ENCODE measurements around the gene NRAS.
A peak's percentile ranks its signal among the peaks of the same experiment; 100 is the strongest.

Gene NRAS

GRCh38 chr1:114728553-114728952 lies 12.0 kb upstream of the NRAS start:
- DNase-seq (ENCODE audit: low spot score), result no peak

GRCh38 chr1:114725230-114725629 lies 8.7 kb upstream of the NRAS start:
- DNase-seq (ENCODE audit: low spot score), result no peak

- DNase-seq (ENCODE audit: low spot score), result no peak
Observed at GRCh38 chr1:114723915-114724314, 7.3 kb upstream of the NRAS start.

- DNase-seq (ENCODE audit: low spot score), result no peak
Observed at GRCh38 chr1:114723457-114723856, 6.9 kb upstream of the NRAS start.

- no peak for DNase-seq (ENCODE audit: low spot score)
Observed at GRCh38 chr1:114720492-114720891, 3.9 kb upstream of the NRAS start.

GRCh38 chr1:114719424-114719787 lies 2.8 kb upstream of the NRAS start:
- DNase-seq (ENCODE audit: low spot score), result no peak

- DNase-seq (ENCODE audit: low spot score), result no peak
Observed at GRCh38 chr1:114718661-114719423, 2.3 kb upstream of the NRAS start.

- DNase-seq (ENCODE audit: low spot score), result peak; percentile 4
Observed at GRCh38 chr1:114715952-114716303, 643 bp downstream of the NRAS start.

- no peak for DNase-seq (ENCODE audit: low spot score)
Observed at GRCh38 chr1:114712977-114713376, 3.6 kb downstream of the NRAS start.

- no peak for DNase-seq (ENCODE audit: low spot score)
Observed at GRCh38 chr1:114710360-114710759, 6.2 kb downstream of the NRAS start.

GRCh38 chr1:114707604-114708003 lies 9.0 kb downstream of the NRAS start:
- DNase-seq (ENCODE audit: low spot score), result no peak

- no peak for DNase-seq (ENCODE audit: low spot score)
Observed at GRCh38 chr1:114703242-114703641, 13.3 kb downstream of the NRAS start.

- no peak for DNase-seq (ENCODE audit: low spot score)
Observed at GRCh38 chr1:114702737-114703136, 13.8 kb downstream of the NRAS start.

GRCh38 chr1:114701931-114702330 lies 14.6 kb downstream of the NRAS start:
- DNase-seq (ENCODE audit: low spot score), result no peak

GRCh38 chr1:114700036-114700600 lies 16.5 kb downstream of the NRAS start:
- no peak for DNase-seq (ENCODE audit: low spot score)

GRCh38 chr1:114696810-114697209 lies 19.8 kb downstream of the NRAS start:
- DNase-seq (ENCODE audit: low spot score), result no peak

- DNase-seq (ENCODE audit: low spot score), result no peak
Observed at GRCh38 chr1:114695430-114696058, 21.0 kb downstream of the NRAS start, which contains the start of gene AMPD1. Gene AMPD1 (minus strand): TSS chr1:114695546. CDS start chr1:114695471, 75 bp downstream.

- no peak for DNase-seq (ENCODE audit: low spot score)
Observed at GRCh38 chr1:114694540-114695310, 21.8 kb downstream of the NRAS start.

- DNase-seq (ENCODE audit: low spot score), result no peak
Observed at GRCh38 chr1:114692947-114693346, 23.6 kb downstream of the NRAS start.

- DNase-seq (ENCODE audit: low spot score), result no peak
Observed at GRCh38 chr1:114691061-114691460, 25.5 kb downstream of the NRAS start.

- DNase-seq (ENCODE audit: low spot score), result no peak
Observed at GRCh38 chr1:114690148-114690547, 26.4 kb downstream of the NRAS start.

GRCh38 chr1:114688526-114688925 lies 28.0 kb downstream of the NRAS start:
- no peak for DNase-seq (ENCODE audit: low spot score)

GRCh38 chr1:114685851-114686250 lies 30.7 kb downstream of the NRAS start:
- DNase-seq (ENCODE audit: low spot score), result no peak
